Measurements from ENCODE around the gene BMI1.
A peak's percentile ranks its signal among the peaks of the same experiment; 100 is the strongest.
"Not testable (repeated sequence)": the region's sequence is repeated elsewhere in the genome, so short reads cannot be mapped to it uniquely, and the experiment has no call there.

BMI1 gene

GRCh38 chr10:22338931-22339330, 18.0 kb downstream of the BMI1 start:
- no peak for DNase-seq (ENCODE audit: low read depth, low spot score)

DNA sequence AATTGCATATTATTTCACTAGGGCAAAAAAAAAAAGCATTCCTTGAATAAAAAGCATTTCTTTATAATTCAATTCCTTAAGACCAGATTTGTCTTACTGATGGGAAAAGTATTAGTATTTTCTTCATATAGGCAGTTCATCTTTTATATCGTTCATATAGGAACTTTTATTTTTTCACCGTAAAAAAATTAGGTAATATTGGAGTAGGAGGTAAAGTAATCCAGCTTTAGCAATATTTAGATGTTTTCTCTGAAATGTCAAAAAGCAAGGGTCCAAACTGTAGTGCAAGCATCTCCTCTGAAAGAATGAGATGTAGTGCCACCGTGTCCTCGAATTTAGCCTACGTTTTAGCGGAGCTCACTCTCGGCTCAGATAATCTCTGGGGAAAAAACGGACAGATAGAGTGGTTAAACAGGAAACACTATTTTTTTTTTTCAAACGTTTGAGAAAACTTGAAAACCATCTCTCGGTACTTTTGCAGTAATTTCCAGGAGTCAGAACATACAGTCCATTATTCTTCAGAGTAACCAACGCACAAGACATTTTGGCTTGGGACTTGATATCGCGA, 18.9 kb downstream of the BMI1 start:
- DNase-seq (ENCODE audit: low read depth, low spot score), result no peak

DNA sequence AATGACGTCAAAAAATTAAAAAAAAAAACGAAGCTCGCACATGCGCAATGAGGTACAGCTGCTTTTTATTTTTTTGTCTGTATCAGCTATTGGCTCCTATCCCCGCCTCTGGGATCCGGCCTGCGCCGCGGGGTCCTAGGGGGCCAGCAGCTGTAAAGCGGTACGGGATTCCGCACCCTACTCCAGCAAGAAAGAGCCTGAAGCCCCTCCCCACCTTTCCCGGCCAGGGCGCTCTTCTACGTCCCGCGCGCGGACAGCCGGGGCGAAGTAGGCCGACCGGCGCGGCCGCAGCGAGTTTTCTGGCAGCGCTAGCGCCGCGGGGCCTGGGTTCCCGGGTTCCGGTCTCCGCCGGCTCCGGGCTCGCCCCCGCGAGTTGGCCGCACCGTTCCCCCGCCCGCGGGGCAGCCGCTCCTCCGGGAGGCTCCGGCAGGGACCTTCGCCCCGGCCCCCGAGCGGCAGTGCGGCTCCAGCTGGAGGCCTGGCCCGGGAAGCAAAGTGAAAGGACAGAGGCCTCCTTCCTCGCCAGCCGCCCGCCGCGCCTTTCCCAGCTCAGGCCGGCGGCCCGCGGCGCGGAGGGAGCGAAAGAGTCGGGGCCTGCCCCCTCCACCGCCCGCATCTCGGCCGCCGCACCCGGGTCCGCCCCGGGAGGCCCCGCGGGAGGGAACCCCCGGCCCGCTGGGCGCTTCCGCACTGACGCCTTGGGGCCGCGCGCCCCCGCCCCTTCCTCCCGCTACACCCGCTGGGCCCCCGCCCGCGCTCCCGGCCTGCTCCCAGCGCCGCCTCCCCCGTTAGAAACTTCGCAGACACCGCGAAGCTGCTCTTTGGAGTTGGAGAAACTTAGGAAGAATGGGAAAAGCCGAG, 19.7 kb downstream of the BMI1 start:
- peak; percentile 80 for DNase-seq (ENCODE audit: low read depth, low spot score)

DNA sequence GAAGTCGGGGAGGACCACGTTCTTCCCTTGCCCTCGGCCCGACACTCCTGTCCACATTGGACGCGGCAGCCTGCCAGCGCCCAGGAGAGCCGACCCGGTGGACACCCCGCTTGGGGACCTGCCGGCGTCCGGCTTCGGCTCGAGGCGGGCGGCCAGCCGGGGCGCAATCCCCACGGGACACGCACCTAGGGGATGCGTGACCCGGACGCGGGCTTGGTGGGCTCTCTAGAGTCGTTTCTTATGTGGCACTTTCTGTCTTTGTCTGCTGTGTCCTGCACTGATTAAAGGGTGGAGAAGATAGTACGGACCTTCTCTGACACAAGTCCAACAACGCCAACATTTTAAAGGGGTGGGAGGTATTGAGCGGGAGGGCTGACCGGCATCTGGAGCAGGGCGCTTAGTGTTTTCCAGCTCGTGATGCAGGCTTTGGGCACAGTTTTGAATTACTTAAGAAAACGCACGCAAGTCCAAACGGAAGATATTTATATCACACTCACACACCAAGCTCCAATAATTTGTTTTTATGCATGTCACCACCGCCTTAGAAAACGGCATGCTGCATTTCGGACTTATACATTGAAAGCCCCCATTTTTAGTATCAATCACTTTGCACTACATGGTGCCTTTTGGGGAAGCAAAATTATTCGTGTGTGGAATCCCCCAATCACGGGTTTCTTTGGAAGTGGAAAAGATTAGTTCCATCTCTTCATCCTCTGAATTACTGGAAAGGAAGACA, 20.5 kb downstream of the BMI1 start:
- no peak for DNase-seq (ENCODE audit: low read depth, low spot score)

DNA sequence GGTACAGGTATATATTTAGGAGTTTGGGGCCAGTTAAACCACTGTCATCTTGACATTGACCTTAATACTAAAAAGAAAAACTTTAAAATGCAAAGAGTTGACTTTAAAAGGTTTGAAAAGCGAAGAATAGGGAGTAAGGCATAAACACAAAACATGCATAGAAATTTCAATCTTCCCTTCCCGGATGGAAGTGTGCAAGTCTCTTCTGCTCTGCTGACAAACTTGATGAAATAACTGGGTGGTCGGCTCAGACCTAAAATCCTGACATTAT, 21.0 kb downstream of the BMI1 start:
- no peak for DNase-seq (ENCODE audit: low read depth, low spot score)

DNA sequence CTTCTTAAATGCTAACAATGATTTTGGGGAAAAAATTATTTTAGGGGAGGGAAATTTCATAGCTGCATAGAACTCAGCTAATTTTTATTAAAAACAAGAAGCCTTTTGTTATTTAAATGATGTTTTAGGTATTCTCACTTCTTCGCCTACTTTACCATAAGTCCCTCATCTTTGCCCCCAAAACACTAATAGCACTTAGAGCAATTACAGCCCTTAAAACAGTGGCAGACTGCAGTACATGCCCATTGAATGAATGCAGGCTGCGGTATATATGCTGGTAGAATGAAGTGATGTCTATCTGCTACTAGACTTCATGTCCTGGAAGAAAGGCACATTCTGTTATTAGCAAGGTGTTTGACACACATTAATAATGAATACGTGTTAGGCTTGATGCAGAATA, 21.5 kb downstream of the BMI1 start:
- no peak for DNase-seq (ENCODE audit: low read depth, low spot score)

DNA sequence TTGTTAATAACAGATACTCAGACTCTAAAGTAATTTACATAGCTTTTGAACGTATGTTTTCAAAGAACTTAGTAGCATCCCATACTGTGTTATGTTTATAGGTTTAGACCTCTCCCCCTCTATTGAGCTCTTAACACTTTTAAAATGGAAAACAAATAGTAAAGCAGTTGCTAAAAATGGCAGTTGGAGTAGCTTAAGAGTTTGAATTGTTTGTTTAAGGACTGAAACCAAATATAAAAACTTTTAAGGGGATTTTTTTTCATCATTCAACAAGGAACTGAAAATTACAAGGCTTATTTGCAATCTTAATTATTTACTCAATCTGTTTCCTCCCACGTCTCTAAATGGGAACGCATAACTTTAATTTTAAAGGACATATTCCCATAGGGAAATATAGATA, 22.8 kb downstream of the BMI1 start:
- DNase-seq (ENCODE audit: low read depth, low spot score), result no peak

GRCh38 chr10:22344249-22344648, 23.4 kb downstream of the BMI1 start:
- DNase-seq (ENCODE audit: low read depth, low spot score), result no peak

- DNase-seq (ENCODE audit: low read depth, low spot score), result no peak
These were observed 23.9 kb downstream of the BMI1 start for GRCh38 chr10:22344781-22345300.

- peak; percentile 84 for DNase-seq (ENCODE audit: low read depth, low spot score)
These were observed 24.6 kb downstream of the BMI1 start, which contains the start of gene SPAG6 for GRCh38 chr10:22345301-22346095. Gene SPAG6, plus strand, starts transcription at chr10:22345496. Its CDS starts 116 bp downstream, at chr10:22345612.

- DNase-seq (ENCODE audit: low read depth, low spot score), result no peak
These were observed 25.3 kb downstream of the BMI1 start for GRCh38 chr10:22346096-22346661.

DNA sequence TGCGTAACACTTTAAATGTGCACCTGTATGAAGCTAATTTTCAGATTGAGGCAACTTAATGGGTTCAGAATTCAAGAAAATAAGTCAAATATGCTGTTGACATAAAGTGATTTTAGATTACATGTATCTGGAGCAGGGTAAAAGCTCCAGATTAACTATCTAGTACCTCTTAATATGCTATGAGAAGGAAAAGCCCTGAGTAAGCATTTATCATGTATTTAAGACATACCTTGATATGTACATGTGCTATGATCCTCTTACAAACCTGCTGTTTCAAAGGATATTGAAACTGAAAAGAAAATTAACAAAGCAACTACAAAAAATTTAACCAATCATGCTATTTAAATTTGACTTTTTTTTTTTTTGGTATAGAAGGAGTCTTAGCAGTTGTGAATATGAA, 28.9 kb downstream of the BMI1 start:
- no peak for DNase-seq (ENCODE audit: low read depth, low spot score)

- DNase-seq (ENCODE audit: low read depth, low spot score), result no peak
These were observed 30.3 kb downstream of the BMI1 start for GRCh38 chr10:22351131-22351703.

GRCh38 chr10:22356324-22356873, 35.5 kb downstream of the BMI1 start:
- no peak for DNase-seq (ENCODE audit: low read depth, low spot score)

DNA sequence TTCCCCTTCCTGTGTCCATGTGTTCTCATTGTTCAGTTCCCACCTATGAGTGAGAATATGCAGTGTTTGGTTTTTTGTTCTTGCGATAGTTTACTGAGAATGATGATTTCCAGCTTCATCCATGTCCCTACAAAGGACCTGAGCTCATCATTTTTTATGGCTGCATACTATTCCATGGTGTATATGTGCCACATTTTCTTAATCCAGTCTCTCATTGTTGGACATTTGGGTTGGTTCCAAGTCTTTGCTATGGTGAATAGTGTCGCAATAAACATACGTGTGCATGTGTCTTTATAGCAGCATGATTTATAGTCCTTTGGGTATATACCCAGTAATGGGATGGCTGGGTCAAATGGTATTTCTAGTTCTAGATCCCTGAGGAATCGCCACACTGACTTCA, 36.9 kb downstream of the BMI1 start:
- not testable (repeated sequence) for DNase-seq (ENCODE audit: low read depth, low spot score)

DNA sequence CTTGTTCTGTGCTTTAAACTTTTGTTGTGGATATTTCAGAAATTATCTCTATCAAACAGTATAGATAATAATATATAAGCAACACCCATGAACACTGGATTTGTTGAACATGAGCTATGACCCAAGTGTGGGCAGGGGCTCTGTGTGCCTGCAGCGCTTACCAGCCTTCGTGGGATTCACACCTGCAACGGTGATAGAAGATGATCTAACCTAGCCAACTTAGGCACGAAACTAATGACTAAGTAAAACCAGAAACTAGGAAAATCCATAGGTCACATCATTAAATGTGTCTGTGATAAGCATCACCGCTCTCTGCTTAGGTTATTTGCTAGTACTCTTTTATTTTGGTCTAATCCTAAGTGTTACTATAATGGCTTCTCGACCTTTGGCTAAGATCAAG, 42.4 kb downstream of the BMI1 start:
- no peak for DNase-seq (ENCODE audit: low read depth, low spot score)

DNA sequence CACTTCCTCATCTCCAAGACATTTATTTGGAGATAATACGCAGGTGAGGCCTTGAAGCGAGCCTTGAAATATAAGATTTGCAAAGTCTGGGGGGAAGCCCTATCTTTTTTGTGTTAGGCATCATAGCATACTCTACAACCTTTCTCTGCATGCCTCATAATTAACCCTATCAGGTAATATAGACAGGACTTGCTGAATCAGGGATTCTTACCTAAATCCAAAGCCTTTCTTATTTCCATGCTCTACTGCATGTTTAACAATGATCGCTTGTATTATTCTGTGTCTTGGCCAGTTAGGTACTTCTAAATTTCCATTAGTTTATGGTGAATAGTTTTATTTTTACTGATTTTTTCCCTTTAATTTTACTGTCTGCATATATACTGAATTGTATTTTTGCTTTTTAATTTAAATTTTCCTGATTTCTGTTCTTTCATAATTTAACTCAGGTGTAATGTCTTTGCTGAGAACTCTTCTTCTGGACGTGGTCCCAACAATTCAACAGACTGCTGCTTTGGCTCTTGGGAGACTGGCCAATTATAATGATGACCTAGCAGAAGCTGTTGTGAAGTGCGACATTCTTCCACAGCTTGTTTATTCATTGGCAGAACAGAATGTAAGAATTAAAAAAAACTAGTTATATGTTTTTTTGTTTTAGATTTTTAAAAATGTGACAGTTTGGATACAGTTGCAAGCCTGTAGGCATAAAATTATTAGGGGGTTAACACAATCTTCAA, 43.7 kb downstream of the BMI1 start:
- DNase-seq (ENCODE audit: low read depth, low spot score), result no peak

- no peak for DNase-seq (ENCODE audit: low read depth, low spot score)
These were observed 44.3 kb downstream of the BMI1 start for GRCh38 chr10:22365233-22365632.

- no peak for DNase-seq (ENCODE audit: low read depth, low spot score)
These were observed 44.9 kb downstream of the BMI1 start for GRCh38 chr10:22365644-22366434.

DNA sequence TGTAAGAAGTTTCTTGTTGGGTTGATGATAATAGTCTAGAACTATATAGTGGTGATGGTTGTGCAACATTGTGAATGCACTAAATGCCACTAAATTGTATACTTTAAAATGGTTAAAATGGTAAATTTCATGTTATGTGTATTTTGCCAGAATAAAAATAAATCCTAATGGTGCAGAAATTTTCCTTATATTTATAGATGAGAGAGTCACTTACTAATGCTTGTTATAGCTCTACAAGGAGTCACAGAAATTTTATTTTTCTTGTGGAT, 45.5 kb downstream of the BMI1 start:
- DNase-seq (ENCODE audit: low read depth, low spot score), result no peak
